Neural cell (in vitro differentiated cells): ENCODE data around the gene MRPL9.

Source experiments
- CTCF ChIP-seq: fragments of 450-650 bp; IDR thresholded peaks from 2 replicates; pipeline ENCODE4 v1.5.1; 2014; ENCODE audit warnings: antibody characterized with exemption, mild to moderate bottlenecking, moderate library complexity; ENCODE audit not compliant: poor library complexity, severe bottlenecking
- POLR2AphosphoS5 ChIP-seq: IDR thresholded peaks from 2 replicates; pipeline ENCODE4 v1.6.1; 2012
- RAD21 ChIP-seq: fragments of 450-650 bp; conservative IDR thresholded peaks from 2 replicates; pipeline ENCODE4 v1.6.1; 2014; ENCODE audit warnings: antibody characterized with exemption, mild to moderate bottlenecking, moderate library complexity
- TAF1 ChIP-seq: IDR thresholded peaks from 2 replicates; pipeline ENCODE4 v1.6.1; 2012; ENCODE audit warnings: low read depth

GRCh38 chr1:151779852-151780251 is 16.6 kb upstream of the MRPL9 start:
- no peak for TF ChIP-seq RAD21
- no peak for TF ChIP-seq CTCF
- TF ChIP-seq TAF1: no peak
- no peak for TF ChIP-seq POLR2AphosphoS5
